HepG2 (cell line): ENCODE measurements around the gene SMIM24. TPM values are rescaled to one million over a fixed set of nuclear protein-coding genes. Genes with fewer than 3 reads are reported as not detected.

Source experiments
- ATAC-seq: fragments of 200-7000 bp; cut with Tn5 transposase; 3 replicates; pipeline ENCODE4 v1.9.1; 2020; ENCODE audit warnings: mild to moderate bottlenecking, moderate library complexity
- BruUV-seq: library from RNA; stranded (reverse); fragments of 400-500 nt; replicated peaks from 2 replicates; lab custom pipeline; 2021; lab: Mats Ljungman, UMichigan
- CTCF ChIA-PET: fragments of 300-600 bp; formaldehyde crosslinking; extraction: SDS; loops from one replicate; lab custom pipeline; 2021; ENCODE audit warnings: low total read pairs, inconsistent platforms, low intra/inter-chr PET ratio; lab: Yijun Ruan, JAX
- POLR2A ChIA-PET: fragments of 350-600 bp; sonication (Branson Sonifier 250); formaldehyde crosslinking; loops from one replicate; lab custom pipeline; 2020; ENCODE audit warnings: antibody characterized with exemption, inconsistent platforms; lab: Yijun Ruan, JAX
- DNase-seq: peaks from one replicate; pipeline ENCODE4 v3.0.0-alpha.2; 2015; ENCODE audit warnings: low spot score
- FAIRE-seq: peaks from 3 replicates; lab custom pipeline; 2011; peaks lifted over from hg19 to GRCh38; lab: Jason Lieb, UNC
- H2AFZ ChIP-seq: one replicate; pipeline ENCODE4 v1.6.1; 2011; ENCODE audit warnings: low read length, inconsistent platforms
- H3K27ac ChIP-seq: fragments of 300-600 bp; 3 replicates; pipeline ENCODE4 v1.8.0; 2011; ENCODE audit warnings: mixed run types, mild to moderate bottlenecking, mixed read lengths, low read length, inconsistent platforms; ENCODE audit not compliant: insufficient read depth; ENCODE audit errors: extremely low read length
- H3K27me3 ChIP-seq, 2 experiments: fragments of 200-600 bp in 1 of 2; 2 replicates in 1 of 2; 3 replicates in 1 of 2; pipeline versions ENCODE4 v1.6.0 to v1.8.0; 2011; ENCODE audit warnings: low read length in 2 of 2, mild to moderate bottlenecking in 2 of 2, moderate library complexity in 2 of 2, inconsistent platforms in 1 of 2; ENCODE audit not compliant: insufficient read depth in 2 of 2, control insufficient read depth in 1 of 2
- H3K36me3 ChIP-seq, 2 experiments: fragments of 200-600 bp in 1 of 2; replicated peaks in 1 of 2; 2 replicates in 1 of 2; 3 replicates in 1 of 2; pipeline versions ENCODE4 v1.5.1 to v1.8.0; 2011; ENCODE audit warnings: low read length in 2 of 2, inconsistent platforms in 1 of 2; ENCODE audit not compliant: insufficient read depth in 2 of 2, control insufficient read depth in 1 of 2
- H3K4me1 ChIP-seq: 2 replicates; pipeline ENCODE4 v1.5.1; 2012; ENCODE audit warnings: low read length, inconsistent platforms; ENCODE audit not compliant: insufficient read depth
- H3K4me2 ChIP-seq: 2 replicates; pipeline ENCODE4 v1.6.0; 2011; ENCODE audit warnings: low read depth, low read length, inconsistent platforms
- H3K4me3 ChIP-seq, 3 experiments: fragments of 200-600 bp in 1 of 3; sonication (generic), shearing (Covaris generic) in 1 of 3; replicated peaks in 1 of 3; 2 replicates each; pipeline ENCODE4 v1.5.1; 2011 to 2016; ENCODE audit warnings: low read length in 3 of 3, inconsistent platforms in 2 of 3, low read depth in 2 of 3, mild to moderate bottlenecking in 2 of 3, control low read depth in 1 of 3, mixed read lengths in 1 of 3; ENCODE audit not compliant: insufficient read depth in 1 of 3
- H3K79me2 ChIP-seq: one replicate; pipeline ENCODE4 v1.6.1; 2011; ENCODE audit warnings: low read length, inconsistent platforms; ENCODE audit not compliant: insufficient read depth
- H3K9ac ChIP-seq: 2 replicates; pipeline ENCODE4 v1.6.0; 2011; ENCODE audit warnings: mild to moderate bottlenecking, low read depth, low read length, inconsistent platforms; ENCODE audit not compliant: insufficient read depth
- H3K9me3 ChIP-seq: 2 replicates; pipeline ENCODE4 v1.5.1; 2012; ENCODE audit warnings: mild to moderate bottlenecking, low read length
- H4K20me1 ChIP-seq: 2 replicates; pipeline ENCODE4 v1.6.0; 2011; ENCODE audit warnings: inconsistent platforms, mild to moderate bottlenecking, low read length, moderate library complexity; ENCODE audit not compliant: insufficient read depth
- AGO2 ChIP-seq: fragments of 200-400 bp; formaldehyde crosslinking; optimal IDR thresholded peaks from 2 replicates; pipeline ENCODE3; 2017; ENCODE audit warnings: mild to moderate bottlenecking, low read depth, low read length, moderate library complexity
- ASH2L ChIP-seq: fragments of 300-600, 200-600 bp; sonication (generic); IDR thresholded peaks from 2 replicates; pipeline ENCODE4 v1.7.0; 2017; ENCODE audit warnings: low read depth, mild to moderate bottlenecking, moderate library complexity, mixed read lengths, low read length; ENCODE audit not compliant: insufficient read length
- ISL2 ChIP-seq: sonication (generic); formaldehyde crosslinking; IDR thresholded peaks from 2 replicates; pipeline ENCODE4 v1.5.0; 2020; ENCODE audit warnings: missing genetic modification reagents
- SIN3B ChIP-seq: fragments of 150-350 bp; IDR thresholded peaks from 2 replicates; pipeline ENCODE4 v1.6.1; 2014; ENCODE audit warnings: low read length
- ZNF768 ChIP-seq: sonication (generic); formaldehyde crosslinking; IDR thresholded peaks from 2 replicates; pipeline ENCODE4 v1.4.0; 2020; ENCODE audit warnings: missing genetic modification reagents
- ZSCAN20 ChIP-seq: sonication (generic); formaldehyde crosslinking; IDR thresholded peaks from 2 replicates; pipeline ENCODE4 v1.4.0; 2020; ENCODE audit warnings: missing genetic modification reagents, mild to moderate bottlenecking, borderline replicate concordance
- WGBS: methylation state at CpG from one replicate; pipeline ENCODE4 v1.1.6; 2017; ENCODE audit warnings: low lambda C conversion rate; 5-methylcytosine and 5-hydroxymethylcytosine counted together
- in situ Hi-C: cut with HindIII; loops from 2 replicates; pipeline ENCODE4 v1.10.0; 2017; ENCODE audit warnings: low pct_unique_long_range_greater_than_20kb; ENCODE audit not compliant: extremely low pct_ligation_motif_present
- intact Hi-C: fragments of 100-400 bp; cut with micrococcal nuclease; formaldehyde crosslinking; loops from one replicate; pipeline ENCODE4 v1.10.0; 2022; ENCODE audit not compliant: unreplicated experiment
- polyA plus RNA-seq, 8 experiments: library from polyadenylated mRNA; depleted of rRNA in 3 of 8; stranded (reverse) in 7 of 8; unstranded in 1 of 8; fragments of >200 nt; fragmentation: Illumina TruSeq in 4 of 8; extraction: Trizol in 4 of 8; gene quantifications; 2 replicates each; pipeline versions ENCODE4 v1.2.1 to v1.2.3, GENCODE V29; 2011 to 2016; ENCODE audit warnings: low read depth in 4 of 8, missing spikeins in 1 of 8, mixed read lengths in 1 of 8; ENCODE audit not compliant: insufficient read depth in 1 of 8
- total RNA-seq, 5 experiments: library from RNA; depleted of rRNA; stranded (reverse); fragments of >200 nt; fragmentation: Illumina TruSeq; extraction: Trizol; gene quantifications; 2 replicates each; pipeline ENCODE4 v1.2.3, GENCODE V29; 2016; ENCODE audit warnings: low read depth in 1 of 5
- TF ChIP-seq, protein P1 (sequence below): sonication (generic); formaldehyde crosslinking; conservative IDR thresholded peaks from 2 replicates; pipeline ENCODE4 v1.4.0; 2020; ENCODE audit warnings: mild to moderate bottlenecking, missing genetic modification reagents, moderate library complexity

SMIM24 gene
- total and polyA plus RNA-seq, 2 of the 13 experiments (the other 11 are each of a cell fraction or from before 2014, with no cell fraction given) = 11.2 to 70.6 TPM

DNA sequence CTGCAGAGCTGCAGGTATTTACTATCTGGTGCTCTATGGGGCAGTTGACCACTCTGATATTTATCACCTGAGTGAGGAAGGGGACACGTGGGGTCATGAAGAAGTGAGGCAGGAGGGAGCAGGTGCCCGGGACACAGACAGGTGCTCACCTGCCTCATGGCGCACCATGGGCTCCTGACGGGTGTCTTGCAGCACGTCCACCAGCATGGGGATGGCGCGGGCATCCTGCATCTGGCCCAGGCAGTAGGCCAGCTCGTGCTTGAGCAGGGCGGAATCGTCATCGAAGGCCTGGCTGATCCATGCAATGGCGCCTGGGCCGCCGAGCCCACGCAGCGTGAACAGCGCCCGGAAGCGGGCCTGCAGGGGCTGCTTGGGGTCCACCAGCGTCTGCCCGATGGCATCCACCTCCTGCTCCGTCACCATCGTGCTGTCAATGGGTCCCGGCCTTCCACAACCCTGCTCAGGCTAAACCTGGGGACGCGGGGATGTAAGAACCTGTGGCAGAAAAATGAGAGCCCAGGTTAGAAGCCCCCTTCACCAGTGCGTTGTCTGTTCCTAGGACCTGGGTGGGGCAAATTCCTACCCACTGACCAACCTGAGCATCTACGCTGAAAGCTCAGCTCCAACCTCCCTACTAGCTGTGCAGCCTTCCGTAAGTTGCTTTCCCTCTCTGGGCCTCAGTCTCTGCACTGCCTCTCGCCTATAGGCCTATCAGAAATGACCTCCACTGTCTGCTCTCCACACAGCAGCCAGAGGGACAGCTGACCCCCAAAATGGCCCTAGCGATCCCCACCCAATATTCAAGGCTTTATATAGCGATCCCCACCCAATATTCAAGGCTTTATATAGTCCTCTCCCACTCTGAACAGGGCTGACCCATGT is 16.3 kb upstream of the SMIM24 start:
- BruUV-seq = no TSS peak
- FAIRE-seq = no peak
- no peak overlapping the region for H2AFZ ChIP-seq
- CTCF ChIA-PET = no interaction called here
- no peak overlapping the region for H3K27ac ChIP-seq
- H3K79me2 ChIP-seq = peaks cover 27% of the 10 kb centered on the region
- no peaks in the 10 kb centered on the region for H4K20me1 ChIP-seq
- H3K4me3 ChIP-seq = no peak overlapping the region
- 97% methylated on average over 30 of the region's 32 CpGs for WGBS
- in situ Hi-C loops (no loop called here), intact Hi-C loops (no loop called here)
- DNase-seq = no peak
- no peak overlapping the region for H3K9ac ChIP-seq
- no peak overlapping the region for H3K4me2 ChIP-seq
- no peaks in the 10 kb centered on the region; a peak in 2 of 5 replicates for H3K27me3 ChIP-seq
- peaks cover 33% of the 10 kb centered on the region for H3K4me1 ChIP-seq
- ATAC-seq = no peak
- peaks cover 9 to 48% of the 10 kb centered on the region in 2 experiments; a peak in 4 of 5 replicates for H3K36me3 ChIP-seq
- TF ChIP-seq ISL2 (CRISPR knock-in tag) (no peak), ZNF768 (CRISPR knock-in tag) (peak; percentile 92), AGO2 (peak; percentile 37)
- no peaks in the 10 kb centered on the region for H3K9me3 ChIP-seq
- POLR2A ChIA-PET = no interaction called here

DNA sequence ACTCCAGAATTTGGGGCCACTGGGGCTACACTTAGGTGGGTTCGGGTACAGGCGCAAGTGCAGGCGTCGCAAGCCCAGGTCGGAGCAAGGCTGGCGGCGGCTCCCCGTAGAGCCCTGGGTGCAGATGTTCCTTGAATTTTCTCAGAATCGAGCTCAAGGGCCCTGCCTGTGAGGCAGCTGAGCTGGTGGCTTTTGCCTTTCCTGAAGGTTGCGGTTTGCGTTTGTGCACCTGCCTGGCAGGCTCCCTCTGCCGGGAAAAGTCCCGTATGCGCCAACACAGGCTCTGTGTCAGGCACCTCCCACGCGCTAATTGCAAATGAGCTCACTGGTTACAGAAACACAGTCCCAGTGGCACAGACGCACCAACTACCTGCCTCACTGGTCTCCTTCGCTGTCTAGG is 14.2 kb upstream of the SMIM24 start:
- intact Hi-C loops = no loop called here
- H2AFZ ChIP-seq = no peak overlapping the region
- H4K20me1 ChIP-seq = no peaks in the 10 kb centered on the region
- H3K27ac ChIP-seq = no peak overlapping the region
- peaks cover 21% of the 10 kb centered on the region for H3K4me1 ChIP-seq
- no peak for DNase-seq
- no peak overlapping the region for H3K4me2 ChIP-seq
- no peaks in the 10 kb centered on the region; a peak in 1 of 5 replicates for H3K27me3 ChIP-seq
- ChIA-PET POLR2A (interaction anchor here (1.0 kb wide), 1 partner anchor 14 kb away, joined by 3 read pairs; the partner anchor contains the start of gene SMIM24), CTCF (no interaction called here)
- H3K9ac ChIP-seq = no peak overlapping the region
- peaks cover 19% of the 10 kb centered on the region for H3K79me2 ChIP-seq
- no peak for ATAC-seq
- no peak for FAIRE-seq
- peaks cover 11 to 50% of the 10 kb centered on the region in 2 experiments; a peak in 4 of 5 replicates for H3K36me3 ChIP-seq
- TF ChIP-seq ZSCAN20 (no peak), SIN3B (no peak), ASH2L (no peak)
- TF ChIP-seq, protein P1, sequence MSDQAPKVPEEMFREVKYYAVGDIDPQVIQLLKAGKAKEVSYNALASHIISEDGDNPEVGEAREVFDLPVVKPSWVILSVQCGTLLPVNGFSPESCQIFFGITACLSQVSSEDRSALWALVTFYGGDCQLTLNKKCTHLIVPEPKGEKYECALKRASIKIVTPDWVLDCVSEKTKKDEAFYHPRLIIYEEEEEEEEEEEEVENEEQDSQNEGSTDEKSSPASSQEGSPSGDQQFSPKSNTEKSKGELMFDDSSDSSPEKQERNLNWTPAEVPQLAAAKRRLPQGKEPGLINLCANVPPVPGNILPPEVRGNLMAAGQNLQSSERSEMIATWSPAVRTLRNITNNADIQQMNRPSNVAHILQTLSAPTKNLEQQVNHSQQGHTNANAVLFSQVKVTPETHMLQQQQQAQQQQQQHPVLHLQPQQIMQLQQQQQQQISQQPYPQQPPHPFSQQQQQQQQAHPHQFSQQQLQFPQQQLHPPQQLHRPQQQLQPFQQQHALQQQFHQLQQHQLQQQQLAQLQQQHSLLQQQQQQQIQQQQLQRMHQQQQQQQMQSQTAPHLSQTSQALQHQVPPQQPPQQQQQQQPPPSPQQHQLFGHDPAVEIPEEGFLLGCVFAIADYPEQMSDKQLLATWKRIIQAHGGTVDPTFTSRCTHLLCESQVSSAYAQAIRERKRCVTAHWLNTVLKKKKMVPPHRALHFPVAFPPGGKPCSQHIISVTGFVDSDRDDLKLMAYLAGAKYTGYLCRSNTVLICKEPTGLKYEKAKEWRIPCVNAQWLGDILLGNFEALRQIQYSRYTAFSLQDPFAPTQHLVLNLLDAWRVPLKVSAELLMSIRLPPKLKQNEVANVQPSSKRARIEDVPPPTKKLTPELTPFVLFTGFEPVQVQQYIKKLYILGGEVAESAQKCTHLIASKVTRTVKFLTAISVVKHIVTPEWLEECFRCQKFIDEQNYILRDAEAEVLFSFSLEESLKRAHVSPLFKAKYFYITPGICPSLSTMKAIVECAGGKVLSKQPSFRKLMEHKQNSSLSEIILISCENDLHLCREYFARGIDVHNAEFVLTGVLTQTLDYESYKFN (CRISPR knock-in tag) = no peak
- WGBS = over 99% methylated on average over 9 of the region's 18 CpGs
- no peak overlapping the region for H3K4me3 ChIP-seq
- no peaks in the 10 kb centered on the region for H3K9me3 ChIP-seq
- in situ Hi-C loops = no loop called here
- BruUV-seq = no TSS peak
